ENCODE results near the gene RASA1.

The RASA1 gene

DNA sequence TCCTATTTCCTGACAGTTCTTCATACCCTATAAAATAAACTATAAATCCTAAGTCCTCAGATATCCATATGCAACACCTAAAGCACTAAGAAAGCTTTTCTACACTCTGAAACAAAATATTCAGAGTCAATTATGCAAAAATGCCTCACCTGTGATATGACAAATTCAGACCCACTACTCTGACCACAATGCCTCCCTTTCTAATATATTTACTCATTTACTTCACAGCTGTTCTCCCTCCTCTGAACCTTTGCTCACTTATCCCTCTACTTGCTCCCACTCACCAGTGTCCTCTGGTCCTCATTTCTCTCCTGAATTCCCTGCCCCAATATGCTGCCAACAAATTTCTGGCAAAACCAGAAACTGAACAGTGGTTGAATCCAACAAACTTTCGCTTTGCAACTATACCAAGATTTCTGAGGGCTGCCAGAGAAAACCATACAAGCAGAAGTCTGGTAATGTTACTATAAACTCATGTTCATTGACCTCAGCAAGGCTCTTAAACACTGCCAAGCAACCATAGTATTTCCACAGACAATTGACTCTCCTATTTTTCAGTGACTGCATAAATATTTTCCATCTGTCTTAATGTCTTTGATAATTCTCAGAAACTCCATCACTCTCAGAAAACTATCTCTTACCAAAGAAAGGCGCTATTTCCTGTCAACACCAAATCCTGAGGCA, 137.9 kb downstream of the RASA1 start:
- no peak for DNase-seq

DNA sequence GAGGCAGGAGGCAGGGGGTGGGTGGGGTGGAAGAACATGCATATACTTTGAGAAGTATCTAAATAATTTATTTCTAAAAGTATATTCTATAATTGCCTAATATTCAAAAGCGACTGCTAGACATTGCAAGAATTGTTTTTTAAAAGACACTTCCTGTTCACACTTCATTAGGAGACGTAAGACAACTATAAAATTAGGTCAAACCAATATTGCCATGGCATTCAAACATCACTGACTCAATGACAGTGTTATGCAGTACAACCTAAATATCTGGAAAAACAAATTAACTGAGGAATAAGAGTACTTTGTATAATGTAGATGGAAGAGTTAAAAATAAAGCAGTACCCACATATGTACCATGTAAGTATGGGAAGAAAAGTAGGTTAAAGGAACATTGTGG, 140.5 kb downstream of the RASA1 start:
- DNase-seq = no peak

GRCh38 chr5:87410931-87411330, 143.2 kb downstream of the RASA1 start:
- DNase-seq = no peak

GRCh38 chr5:87411586-87411972, 143.9 kb downstream of the RASA1 start:
- no peak for DNase-seq

DNA sequence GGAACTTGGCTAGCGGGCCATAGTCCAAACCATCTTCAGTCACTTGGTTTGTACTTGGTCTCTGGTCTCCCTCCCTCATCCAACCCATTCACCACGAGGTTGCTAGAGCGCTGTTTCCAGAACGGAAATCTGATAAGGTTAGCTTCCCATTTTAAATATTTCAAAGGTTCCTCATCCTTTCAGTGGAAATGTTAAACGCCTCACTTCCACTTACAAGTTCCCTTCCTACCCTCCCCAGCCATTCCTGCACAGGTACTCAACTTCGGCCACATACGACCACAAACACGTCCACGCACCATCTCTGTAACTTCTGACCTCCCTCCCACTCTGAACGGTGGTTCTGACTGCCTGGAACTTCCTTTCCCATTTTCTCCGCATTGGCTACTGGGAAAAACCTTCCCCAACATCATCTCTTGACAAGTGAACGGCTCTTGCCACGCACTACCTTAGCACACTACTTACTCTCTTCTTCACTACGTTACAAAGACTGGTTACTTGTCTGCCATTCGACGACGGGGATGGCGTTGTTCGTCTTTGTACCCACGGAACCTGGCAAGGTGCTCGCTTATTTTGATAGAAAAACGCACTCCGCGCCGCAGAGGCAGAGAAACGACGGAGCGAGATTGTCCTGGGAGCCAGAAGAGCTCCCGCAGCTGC, 144.4 kb downstream of the RASA1 start:
- peak; percentile 41 for DNase-seq

DNA sequence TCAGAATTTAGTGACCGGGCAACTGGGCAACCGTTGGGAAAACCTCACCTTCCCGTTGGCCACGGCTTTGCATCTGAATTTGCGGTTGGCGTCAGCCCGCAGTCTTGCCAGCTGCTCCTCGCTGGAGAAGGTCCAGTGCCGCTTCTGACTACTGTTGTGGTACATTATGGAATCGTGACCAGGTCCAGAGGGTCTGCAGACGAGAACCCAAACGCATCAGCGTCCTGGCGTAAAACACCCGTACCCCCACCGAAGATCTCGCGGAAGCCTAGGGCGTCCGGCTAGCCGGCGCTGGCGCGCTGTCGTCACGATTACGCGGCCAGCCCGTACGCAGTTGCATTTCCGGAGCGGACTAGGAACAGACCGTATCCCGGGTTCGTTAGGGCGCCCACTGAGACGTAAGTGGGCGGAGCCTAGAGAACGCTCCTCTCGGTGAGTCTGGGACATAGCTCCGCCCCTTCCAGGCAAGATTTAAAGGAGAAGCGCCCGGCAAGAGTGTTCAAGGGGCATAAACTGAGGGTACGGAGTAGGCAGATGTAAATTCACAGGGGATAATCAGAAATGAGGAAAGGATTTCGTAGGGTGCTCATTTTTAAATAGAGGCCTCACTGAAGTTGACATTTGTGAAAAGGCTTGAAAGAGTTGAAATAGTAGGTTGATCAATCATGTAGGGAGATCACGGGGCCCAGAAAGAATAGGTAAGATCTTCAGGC, 145.1 kb downstream of the RASA1 start, which contains the start of gene CCNH:
Gene CCNH (minus strand): TSS at position 301 of the 713 bp plus-strand sequence. CDS start 136 bp downstream, at position 165.
- DNase-seq = peak; percentile 98

DNA sequence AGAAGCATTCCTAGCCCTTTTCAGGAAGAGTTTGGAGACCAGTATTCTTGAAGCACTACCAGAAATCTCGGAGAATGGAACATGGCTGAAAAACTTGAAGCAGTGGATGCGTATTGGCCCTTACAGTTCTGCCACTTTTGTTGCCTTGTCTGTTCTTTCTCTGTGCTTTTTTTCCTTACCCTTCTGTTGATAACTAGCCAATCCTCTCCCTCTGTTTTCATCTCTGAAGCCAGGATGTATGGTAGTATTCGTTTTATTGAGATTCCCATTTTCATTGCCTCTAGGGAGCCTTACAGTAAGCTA, 145.6 kb downstream of the RASA1 start:
- no peak for DNase-seq

- DNase-seq = no peak
These were observed 150.8 kb downstream of the RASA1 start for GRCh38 chr5:87418506-87418905.

- no peak for DNase-seq
These were observed 153.6 kb downstream of the RASA1 start for GRCh38 chr5:87421307-87421706.

DNA sequence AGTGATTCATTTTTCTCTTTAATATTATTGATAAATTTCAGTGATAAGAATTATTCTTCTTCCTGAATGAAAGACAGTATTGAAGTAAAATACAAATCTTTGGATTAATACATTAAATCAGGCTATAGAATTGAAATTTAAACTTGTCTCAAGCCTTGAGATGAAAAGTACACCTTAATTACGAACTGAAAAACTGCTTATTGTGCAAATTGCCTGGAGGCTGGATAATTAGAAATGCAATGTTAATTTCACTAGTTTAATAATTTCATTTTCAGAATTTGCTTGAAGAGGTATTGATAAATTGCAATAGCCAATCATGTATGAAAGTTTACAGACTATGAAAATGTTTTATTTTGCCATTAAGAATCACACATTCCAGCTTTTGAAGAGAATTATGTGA, 156.1 kb downstream of the RASA1 start:
- no peak for DNase-seq

- DNase-seq = no peak
These were observed 163.3 kb downstream of the RASA1 start for GRCh38 chr5:87430863-87431457.

- no peak for DNase-seq
These were observed 164.8 kb downstream of the RASA1 start for GRCh38 chr5:87432460-87432859.

GRCh38 chr5:87433945-87434344, 166.3 kb downstream of the RASA1 start:
- no peak for DNase-seq

DNA sequence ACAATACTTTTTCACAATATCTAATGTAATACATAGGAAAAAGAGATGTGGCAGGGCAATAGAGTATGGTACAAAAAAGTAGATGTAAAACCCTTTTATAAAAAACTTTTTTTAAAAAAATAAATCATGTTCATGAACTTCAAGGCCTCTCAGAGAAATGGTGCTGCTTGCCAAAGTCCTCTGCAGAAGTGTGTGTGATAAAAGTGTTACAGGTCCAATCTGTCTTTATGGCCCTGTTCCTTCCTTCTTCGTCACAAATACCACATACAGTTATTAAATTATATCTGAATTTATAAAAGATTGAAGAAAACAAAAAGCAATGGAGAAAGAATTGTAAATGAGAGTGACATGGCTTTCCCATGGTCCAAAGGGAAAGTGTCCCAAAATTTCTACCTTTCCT, 166.8 kb downstream of the RASA1 start:
- no peak for DNase-seq

GRCh38 chr5:87435144-87435694, 167.5 kb downstream of the RASA1 start:
- DNase-seq = no peak

DNA sequence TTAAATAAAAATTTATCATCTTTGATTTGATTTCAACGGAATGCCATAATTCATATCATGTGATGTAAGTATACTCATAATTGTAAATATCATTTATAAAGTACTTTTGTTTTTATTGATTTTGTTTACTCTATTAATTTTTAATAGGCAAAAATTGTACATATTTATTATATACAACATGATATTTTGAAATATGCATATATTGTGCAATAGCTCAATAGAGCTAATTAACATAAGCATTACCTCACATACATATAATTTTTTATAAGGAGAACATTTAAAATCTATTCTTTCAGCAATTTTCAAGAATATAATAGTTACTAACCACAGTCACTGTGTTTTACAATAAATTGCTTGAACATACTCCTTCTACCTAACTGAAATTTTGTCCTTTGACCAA, 170.0 kb downstream of the RASA1 start:
- DNase-seq = no peak

- no peak for DNase-seq
These were observed 170.5 kb downstream of the RASA1 start for GRCh38 chr5:87438231-87438630.

All from CD4-positive, alpha-beta T cell treated with Interferon gamma for 1 hour (primary cell).